DLD1 (cell line): ENCODE results near the gene NPB.

Source experiments
- in situ Hi-C: cut with HindIII; loops from 2 replicates; pipeline ENCODE4 v1.10.0; 2017; ENCODE audit warnings: low sequenced_read_pairs

Gene NPB

DNA sequence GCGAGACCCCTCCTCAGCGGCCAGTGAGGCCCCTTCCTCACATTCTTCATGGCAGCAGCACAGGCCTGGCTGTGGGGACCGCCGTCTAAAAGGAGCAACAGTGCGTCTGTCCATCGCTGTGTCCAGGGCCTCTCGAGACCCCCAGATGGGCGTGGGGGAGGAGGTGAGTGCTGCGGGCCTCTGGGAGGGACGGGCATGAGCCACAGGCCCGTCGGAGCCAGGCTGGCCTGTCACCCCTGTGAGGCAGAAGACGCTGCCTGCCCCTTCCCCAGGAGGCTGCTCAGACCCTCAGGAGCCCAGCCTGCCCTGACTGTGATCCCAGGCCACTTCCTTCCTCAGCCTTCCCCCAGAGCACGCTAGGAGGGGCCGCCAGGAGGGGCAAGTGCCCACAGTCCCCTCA, 37.2 kb downstream of the NPB start:
- in situ Hi-C loops: no loop called here

DNA sequence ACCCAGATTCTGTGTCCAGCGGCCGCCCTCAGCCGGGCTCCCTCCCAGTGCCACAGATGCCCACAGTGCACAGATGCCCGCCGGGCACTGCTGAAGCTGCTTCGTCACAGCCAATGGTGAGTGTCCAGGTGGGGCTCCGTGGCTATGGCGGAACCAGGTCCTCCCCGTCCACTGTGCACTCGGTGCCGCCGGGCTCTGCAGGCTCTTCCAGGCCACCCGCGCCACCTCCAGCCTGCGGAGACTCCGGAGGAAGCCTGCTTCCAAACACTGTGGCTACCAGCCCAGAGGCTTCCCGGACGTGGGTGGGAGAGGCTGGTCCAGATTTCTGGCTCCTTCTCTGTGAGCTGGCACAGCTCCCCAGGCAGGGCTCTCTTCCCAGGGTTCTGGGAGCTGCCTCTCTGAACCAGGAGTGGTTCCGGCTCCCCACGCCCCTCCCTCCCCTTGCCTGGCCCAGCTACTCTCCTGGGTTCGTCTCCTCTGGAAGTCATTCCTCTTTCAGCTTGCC, 37.9 kb downstream of the NPB start:
- in situ Hi-C loops: no loop called here

DNA sequence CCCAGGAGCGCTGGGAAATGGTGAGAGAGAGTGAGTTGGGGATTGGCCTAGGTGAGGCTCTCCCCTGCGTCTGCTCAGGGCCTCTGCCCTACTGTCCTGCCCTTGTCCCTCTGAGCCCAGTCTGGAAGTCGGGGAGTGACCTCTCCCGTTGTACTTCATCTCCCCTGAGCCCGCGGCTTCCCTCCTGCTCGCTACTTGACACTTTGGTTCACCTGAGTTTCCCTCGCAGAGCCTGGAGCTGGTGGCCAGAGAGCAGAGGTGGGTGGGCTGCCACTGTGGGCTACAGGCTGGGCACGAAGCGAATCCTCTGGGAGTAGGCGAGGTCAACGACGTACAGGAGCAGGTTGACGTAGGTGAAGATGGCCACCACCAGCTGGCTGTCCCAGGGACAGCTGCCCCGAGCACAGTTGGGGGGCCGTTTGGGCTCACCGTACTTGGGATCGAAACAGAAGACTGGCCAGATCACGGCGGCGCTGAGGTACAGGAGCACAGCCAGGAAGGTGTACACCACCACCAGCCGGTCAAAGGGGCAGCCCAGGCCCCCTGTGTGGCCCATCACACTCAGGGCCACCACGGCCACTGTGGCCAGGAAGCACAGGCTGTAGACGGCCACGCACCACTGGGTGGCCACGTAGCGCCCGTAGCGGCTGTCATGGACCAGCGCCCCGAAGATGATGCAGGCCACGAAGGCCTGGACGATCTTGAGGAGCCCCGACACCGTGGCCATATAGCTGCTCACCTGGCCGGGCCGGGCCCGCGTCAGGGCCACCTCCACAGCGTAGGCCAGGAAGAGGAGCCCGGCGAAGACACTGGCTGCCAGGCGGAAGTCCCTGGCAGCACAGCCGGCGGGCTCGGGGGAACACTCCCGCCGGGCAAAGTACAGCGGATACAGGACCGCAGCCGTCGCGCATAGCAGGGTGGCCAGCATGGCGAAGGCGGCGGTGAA, 38.8 kb downstream of the NPB start:
- in situ Hi-C loops: no loop called here

DNA sequence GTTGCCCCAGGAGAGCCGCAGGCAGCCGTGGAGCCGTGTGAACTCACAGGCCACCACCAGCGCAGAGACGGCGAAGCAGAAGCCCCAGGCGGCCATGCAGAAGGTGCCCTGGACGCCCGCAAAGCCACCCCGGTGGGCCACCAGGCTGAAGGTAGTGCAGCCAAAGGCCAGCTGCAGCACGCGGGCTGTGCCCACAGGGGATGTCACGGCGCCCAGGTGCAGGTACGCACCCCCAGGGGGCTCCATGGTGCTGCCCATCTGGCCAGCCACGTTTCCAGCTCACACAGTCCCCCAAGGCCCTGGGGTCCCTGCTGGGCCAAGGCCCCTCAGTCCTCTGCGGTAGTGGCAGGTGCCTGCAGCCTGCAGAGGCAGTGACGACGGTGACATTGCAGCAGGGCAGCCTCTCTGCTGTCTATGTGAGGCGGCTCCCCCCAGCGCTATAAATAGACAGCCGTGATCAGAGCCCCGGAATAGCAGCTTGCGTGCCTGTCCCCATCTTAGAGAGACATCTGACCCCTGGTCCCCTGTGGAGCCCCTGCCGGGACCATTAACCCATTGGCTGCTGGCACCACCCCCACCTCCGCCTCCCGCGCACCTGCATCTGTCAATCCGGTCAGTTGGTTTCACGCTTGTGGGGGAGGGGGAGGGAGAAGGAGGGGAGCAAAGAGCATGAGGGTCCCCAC, 39.6 kb downstream of the NPB start:
- in situ Hi-C loops: no loop called here

DNA sequence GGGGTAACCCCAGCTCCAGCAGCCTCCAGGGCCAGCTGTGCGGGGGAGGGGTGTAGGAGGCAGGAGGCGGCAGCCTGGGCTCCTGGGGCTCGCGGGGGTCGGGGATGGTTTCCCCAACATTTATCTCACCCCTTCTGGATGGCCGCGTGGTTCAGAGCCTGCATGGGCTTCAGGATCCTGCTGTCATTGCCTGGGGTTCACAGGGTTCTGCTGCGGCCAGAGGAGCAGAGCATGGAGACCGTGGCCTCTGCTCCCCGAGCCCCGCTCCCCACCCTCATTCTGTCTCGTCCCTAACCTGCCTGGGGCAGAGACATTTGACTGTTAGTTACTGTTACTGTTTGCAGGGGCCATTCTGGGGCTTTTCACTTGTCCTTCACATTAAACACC, 40.1 kb downstream of the NPB start:
- in situ Hi-C loops: no loop called here

DNA sequence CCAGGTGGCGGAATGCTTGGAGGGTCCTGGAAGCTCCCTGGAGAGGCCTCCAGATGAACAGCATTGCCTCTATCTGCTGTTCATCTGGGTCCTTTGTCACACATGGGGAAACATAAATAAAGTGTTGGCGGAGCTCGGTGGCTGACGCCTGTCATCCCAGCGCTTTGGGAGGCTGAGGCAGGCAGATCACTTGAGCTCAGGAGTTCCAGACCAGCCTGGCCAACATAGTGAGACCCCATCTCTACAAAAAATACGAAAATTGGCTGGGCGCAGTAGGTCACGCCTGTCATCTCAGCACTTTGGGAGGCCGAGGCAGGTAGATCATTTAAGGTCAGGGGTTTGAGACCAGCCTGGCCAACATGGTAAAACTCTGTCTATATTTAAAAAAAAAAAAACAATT, 42.8 kb downstream of the NPB start:
- in situ Hi-C loops: no loop called here

DNA sequence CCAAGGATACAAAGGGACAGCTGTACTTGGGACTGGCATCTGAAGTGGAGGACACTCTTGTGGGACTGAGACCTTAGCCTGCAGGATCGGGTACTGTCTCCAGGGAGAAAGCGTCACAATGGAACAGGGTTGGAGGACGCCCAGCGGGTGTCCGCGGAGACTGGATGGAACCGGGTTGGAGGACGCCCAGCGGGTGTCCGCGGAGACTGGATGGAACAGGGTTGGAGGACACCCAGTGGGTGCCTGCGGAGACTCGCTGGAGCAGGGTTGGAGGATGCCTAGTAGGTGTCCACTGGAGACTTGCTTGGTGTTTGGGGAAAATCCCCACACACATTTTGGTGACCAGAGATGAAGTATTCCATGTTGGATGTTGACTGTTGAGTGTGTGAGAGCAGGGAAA, 45.2 kb downstream of the NPB start, which contains the start of gene MYADML2:
Gene MYADML2, minus strand, starts transcription at position 45 of the 400 bp plus-strand sequence. CDS start 5,492 bp downstream, outside the sequence.
- in situ Hi-C loops: no loop called here

DNA sequence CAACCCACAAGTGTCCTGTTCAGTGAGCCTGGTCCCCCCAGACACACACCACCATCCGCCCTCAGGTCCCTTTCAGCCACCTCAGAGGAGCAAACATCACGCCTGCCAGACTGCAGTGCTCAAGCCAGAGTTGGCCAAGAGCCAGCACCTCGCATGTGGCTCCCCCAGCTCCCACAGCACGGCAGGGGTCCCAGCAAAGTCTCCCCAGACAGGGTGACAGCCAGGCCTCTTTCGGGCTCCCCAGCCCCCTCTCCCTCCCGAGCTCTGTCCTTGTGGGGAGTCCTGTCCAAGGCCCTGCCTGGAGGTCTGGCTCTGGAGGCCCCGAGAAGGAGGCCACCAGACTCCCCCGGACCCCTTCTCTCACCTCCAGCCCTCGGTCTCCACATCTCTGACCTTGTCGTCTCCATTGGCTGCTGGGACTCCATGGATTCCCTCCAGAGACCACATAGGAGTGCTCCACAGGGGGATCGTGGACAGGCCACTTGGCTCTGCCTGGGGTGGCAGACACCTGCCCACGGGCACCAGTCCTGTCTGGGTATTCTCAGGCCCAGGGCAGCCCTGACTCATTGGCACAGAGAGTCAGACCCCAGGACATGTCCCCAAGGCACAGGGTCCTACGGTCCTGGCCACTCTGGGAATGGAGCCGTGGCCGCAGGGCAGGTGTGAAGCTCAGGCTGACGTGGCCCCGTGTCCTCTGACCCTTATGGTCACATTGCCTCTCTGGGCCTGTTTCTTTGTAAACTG, 46.8 kb downstream of the NPB start:
- in situ Hi-C loops: no loop called here

DNA sequence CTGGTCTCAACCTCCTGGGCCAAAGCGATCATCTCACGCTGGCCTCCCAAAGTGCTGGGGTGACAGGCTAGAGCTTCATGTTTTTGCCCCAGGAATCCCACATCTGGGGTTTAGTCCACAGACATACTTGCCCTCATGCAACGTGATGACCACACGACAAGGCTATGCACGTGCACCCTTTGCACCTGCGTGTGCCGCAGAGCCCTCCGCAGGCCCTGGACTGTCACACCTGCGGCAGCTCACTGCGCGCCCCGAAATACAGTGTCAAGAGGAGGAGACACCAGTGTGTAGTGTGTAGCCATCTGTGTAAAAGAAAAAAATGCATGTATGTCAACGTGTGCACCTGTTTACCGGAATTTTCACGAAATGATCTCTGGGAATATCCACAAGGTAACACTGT, 48.5 kb downstream of the NPB start:
- in situ Hi-C loops: no loop called here

DNA sequence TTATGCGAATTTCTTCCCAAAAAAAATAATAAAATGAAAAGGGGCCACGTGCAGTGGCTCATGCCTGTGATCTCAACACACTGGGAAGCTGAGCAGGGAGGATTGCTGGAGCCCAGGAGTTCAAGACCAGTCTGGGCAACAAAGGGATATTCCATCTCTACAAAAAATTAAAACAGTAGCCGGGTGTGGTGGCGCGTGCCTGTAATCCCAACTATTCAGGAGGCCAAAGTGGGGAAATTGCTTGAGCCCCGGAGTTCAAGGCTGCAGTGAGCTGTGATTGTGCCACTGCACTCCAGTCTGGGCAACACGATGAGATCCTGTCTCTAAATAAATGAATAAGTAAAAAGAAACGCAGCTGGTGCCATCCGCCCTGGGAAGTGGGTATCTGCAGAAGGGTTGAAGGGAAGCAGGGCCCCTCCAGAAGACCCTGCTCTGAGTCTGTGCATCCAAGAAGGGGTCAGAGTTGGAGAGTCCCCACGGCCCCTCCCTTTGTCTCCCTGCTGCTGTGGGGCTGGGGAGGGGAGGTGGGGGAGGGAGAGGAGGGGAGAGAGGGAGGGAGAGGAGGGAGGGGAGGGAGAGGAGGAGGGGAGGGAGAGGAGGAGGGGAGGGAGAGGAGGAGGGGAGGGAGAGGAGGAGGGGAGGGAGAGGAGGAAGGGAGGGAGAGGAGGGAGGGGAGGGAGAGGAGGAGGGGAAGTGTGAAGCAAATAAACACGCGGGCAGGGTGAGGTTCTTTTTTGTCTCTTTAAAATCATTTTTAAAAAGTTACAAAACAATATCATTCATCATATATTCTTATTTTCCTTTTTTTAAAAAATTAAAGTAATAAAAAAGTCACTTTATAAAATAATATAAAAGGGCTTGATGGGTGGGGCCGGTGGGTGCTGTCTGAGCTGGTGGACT, 50.0 kb downstream of the NPB start:
- in situ Hi-C loops: no loop called here
